GM19043 (cell line): Measurements from ENCODE around the gene IL12RB2.
"Not testable (repeated sequence)": the region's sequence is repeated elsewhere in the genome, so short reads cannot be mapped to it uniquely, and the experiment has no call there.

ENCODE experiments used
- ATAC-seq: cut with Tn5 transposase; IDR thresholded peaks from one replicate; pipeline ENCODE4 v1.9.1; 2021; ENCODE audit warnings: low read depth; ENCODE audit not compliant: unreplicated experiment

IL12RB2 gene

DNA sequence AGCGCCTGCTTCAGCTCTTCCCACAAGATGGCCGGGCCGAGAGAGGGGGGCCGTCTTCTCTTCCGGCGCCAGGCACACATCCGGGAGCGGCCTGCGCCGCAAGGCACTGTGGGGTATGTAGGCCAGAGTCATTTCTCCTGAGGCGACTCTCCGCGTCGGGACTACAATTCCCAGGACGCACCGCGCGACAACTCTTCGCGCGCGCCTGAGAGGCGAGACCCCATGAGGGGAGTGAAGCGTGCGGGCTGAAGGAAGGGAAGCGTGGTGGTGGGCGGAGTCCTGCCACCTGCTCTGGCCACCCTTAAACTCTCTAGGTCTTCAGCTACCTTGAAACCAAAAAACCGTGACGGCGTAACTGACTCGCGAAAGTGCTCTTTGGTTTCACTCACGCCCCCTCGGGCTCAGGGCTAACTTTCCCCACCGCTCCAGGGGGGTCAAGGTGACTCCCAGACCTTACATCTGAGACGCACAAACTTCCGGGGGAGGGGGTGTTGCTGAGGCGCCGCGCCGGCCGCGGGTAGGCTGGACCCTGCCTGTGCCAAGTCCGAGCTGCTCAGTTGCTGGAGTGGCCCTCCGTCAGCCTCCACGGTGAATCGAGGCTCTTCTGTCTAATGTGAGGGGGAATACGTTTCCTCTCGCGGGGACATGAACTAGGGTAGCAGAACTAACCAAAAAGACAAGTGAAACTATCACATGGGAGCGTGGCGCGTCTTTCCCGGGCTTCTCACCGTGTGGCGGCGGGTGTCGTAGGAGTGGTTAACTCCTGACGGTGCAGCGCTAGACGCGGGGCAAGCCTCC lies 122.9 kb downstream of the IL12RB2 start, which contains the start of gene SERBP1:
TSS of gene SERBP1 (minus strand) at position 45 of the 798 bp plus-strand sequence. CDS start 102 bp downstream, outside the sequence.
- ATAC-seq = peak; percentile 81

DNA sequence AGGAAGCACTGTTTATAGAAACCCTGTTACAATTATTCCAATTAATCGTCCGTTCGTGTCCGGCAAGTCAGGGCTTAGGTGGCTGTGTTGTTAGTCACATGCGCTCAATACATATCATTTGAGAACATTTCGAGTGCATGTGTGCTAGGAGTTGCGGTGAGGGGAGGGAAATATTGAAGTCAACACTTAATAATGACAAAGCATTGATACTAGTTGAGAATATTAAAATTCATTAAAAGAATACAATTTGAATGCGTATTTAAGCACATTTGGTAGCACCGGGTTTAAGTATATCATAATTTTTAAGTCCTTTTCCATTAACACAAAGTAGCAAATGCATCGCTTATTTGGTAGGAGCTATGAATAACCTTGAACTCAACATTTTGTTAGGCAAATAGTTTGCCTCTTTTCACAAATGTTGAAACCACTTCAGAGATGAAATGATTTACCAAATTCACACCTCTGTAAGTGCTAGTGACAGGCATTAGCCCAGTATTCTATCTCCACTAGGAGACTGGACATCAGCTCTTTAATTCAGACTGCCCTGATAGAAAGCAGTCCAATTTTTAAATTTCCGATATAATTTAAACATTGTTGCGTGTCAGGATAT lies 123.6 kb downstream of the IL12RB2 start:
- ATAC-seq = no peak

DNA sequence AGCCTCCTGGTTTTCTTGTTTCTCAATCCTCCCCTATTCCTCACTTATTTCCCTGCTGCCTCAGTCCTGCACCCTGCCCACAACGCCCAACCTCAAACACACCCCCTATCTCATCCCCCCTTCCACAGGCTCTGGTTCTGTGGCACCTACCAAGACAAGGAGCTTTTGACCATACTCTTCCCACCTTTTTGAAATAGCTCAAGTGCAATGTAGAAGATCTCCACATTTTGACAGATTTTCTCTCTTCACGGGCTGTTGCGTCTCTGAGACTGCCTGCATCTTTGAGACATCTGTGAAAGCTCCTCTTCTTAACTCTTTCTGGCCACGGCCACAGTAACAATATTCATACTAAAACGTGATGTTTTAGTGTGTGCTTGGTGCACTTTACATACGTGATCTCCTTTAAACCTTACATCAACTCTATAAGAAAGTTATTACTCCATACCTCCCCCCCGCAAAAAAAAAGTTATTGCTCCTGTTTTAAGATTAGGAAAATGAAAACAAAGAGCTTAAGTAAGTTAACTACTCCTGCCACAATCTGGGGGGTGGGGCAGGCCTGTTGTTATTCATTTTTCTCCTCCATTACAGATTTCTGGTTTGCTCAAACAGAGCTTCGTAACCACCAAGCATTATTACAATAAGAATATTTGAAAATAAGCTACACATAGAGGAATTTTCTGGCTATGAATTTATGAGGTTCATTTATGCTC lies 124.4 kb downstream of the IL12RB2 start:
- no peak for ATAC-seq

DNA sequence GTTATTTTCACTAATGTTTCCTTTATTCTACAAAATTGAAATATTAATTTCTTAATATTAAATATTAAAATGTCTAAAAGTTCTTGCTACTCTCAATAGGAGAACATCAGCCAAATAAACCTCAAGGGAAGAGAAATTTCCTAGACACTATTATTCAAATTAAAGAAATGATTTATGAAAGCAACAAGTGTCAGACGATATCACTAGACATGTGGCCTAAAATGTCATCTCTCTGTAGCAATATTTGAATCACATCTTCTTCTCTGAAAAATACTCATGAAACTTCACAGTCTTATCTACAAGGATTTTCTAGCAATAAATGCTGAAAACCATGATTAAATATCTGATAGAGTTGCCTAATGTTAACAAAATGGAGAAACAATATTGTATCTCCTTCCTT lies 125.1 kb downstream of the IL12RB2 start:
- no peak for ATAC-seq

DNA sequence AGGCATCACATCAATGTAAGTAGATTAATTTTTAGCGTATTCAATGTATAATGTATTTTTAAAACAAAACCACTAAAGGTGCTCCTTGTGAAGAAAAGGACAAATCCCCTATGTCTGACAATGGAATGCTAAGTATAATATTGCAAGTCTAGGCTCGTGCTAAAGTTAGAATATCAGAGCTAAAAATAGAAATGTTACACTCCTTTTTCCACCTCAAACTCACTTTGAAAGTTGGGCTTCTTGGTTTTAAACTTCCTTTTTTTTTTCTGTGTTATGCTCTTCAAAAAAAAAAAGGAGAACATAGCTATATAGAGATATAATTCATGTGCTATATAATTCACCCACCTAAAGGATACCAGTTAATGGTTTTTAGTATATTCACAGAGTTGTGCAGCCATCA lies 126.2 kb downstream of the IL12RB2 start:
- no peak for ATAC-seq

DNA sequence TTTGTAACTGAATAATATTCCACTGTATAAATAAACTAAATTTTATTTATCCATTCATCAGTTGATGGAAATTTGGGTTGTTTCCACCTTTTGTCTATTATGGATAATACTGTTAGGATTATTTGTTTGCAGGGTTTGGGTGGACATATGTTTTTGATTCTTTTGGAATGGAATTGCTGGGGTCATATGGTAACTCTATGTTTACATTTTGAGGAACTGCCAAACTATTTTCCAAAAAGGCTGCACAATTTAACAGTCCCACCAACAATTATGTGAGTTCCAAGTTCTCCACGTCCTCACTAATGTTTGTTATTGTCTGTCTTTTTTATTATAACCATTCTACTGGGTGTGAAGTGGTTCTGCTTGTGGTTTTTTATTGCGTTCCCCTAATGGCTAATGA lies 126.8 kb downstream of the IL12RB2 start:
- no peak for ATAC-seq

DNA sequence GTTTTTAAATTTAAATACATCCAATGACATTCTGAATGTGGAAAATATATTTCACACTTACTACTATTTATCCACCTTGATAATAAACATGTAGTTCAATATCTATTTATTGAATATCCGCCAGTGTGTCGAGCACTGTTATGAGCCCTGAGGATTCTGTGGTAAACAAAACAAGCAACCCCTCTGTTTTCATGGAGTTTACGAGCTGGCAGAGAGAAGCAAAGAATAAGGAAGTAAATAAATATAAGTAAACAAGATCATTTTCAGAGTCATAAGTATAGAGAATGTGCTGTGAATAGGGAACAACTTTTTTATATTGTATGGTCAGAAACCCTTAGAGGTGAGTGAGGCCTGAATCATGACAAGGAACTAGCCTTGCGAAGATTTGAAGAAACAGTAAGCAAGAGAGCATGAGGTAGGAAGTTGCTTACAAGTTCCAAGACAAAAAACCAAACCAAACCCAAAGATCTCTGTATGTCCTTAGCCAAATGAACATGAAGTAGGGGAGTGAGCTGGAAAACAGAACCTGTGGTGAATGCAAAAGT lies 128.9 kb downstream of the IL12RB2 start:
- no peak for ATAC-seq

DNA sequence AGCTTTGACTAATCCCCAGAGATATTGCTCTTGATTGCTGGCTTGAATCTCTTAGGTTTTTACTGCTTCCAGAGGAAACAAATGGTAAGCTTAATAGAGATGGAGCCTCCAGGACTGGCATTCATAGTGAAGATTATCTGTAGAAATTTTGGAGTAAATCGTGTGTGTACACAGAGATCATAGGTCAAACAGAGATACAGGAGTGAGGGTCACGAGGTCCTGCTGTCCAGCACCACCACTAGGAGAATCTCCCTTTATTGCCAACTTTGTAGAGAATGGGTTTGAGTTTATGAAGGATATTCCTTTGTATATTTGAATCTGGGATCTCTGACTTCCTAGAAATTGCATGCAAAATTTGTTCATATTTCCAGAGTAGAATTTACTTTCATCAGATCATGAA lies 130.3 kb downstream of the IL12RB2 start:
- no peak for ATAC-seq

DNA sequence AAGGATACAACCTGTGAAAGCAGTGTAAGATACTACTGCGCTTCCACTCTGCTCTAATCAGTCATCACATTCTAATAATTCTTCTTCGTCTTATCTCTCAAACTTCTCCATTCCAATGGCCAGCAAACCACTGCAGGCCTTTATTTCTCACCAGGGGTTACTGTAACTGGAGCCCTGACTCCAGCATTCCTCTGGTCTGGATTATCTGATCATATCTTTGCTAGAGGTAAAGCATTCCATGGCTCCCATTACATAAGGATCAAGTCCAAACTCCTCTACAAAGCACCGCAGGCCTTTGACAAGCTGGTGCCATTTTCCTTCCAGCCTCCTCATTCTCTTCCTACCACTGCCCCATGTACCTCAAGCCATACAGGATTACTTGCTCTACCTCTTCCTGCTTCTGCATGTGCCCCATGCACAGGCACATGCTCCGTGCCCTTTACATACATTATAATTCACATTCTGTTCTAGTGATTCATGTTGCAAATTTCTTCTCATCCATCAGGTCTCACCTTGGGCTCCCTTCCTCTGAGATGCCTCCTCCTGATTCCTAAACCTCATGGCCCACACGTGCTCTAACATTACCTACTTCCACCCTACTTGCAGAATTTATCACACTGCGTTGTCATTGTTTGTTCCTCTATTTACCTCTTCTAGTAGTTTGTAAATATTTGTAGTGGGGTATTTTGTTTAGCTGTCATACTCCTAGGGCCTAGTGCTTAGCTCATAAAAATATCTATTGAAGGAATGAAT lies 131.8 kb downstream of the IL12RB2 start:
- no peak for ATAC-seq

DNA sequence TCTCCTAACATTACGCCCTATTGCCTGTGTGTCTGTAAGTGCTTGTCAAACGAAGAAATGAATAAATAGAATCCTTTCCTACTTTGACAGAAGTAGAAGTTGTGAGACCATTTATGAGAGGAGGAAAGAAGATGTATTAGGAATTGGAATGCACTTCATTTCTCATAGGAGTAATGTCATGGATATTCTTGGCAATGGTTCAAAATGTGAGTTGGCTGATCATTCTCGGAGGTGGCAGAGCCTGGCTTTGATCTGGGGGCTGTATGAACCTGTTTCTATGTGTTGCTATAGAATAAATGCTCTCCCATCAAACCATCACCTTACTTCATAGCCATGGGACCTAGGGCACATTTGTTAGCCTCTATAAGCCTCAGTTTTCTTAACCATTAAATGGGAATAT lies 132.7 kb downstream of the IL12RB2 start:
- no peak for ATAC-seq

DNA sequence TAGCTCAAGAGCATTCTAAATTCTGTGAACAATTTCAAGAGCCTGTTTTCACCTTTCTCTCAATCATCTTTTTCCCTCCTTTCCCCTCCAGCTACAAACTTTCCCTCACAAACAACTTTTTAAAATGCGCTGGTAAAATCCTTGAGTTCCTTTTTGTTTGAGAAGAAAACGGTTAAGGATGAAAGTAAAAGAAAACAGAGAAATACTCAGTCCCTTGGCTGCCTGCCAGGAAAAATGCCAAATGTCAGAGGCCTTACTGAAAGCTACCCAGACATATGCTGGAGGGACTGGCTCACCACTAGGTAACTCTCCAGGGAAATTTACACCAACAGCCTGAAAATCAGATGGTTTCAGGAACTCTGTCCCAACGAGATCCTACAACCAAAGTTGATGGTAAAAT lies 133.5 kb downstream of the IL12RB2 start:
- peak; percentile 58 for ATAC-seq

DNA sequence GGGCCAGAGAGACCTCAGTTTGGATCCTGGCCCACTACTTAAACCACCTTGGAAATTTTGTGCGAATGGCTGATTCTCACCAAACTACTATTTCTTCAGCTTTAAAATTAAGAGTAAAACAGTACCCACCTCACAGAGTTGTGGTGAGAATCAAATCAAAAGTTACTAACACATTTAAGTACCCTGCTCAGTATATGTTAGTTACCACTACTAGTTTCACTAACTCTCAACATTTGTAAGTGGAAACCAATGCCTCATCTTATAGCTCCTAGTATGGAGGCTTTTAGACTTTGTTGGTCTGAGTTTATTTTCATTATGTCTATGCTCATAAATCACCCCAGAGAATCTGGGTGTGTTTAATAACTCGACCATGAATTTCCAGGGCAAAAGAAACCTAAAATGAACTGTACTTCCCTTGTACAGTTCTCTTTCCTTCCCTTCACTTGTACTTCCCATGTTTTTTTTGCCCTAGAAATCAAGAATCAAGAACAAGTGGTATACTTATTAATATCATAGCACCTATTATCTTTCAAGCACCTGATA lies 134.1 kb downstream of the IL12RB2 start:
- ATAC-seq = peak; percentile 13

DNA sequence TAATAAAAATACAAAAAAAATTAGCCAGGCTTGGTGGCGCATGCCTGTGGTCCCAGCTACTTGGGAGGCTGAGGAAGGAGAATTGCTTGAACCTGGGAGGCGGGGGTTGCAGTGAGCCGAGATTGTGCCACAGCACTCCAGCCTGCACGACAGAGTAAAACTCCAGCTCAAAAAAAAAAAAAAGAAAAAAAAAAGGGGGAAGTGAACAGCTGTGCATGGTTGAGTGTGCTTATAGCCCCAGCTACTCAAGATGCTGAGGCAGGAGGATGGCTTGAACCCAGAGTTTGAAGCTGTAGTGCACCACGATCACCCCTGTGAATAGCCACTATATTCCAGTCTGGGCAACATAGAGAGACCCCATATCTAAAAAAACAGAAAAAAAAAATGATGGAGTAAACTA lies 138.3 kb downstream of the IL12RB2 start:
- not testable (repeated sequence) for ATAC-seq
